Cardiac muscle cell (in vitro differentiated cells and primary cell): ENCODE data around the gene SLC4A4. TPM values are rescaled to one million over a fixed set of nuclear protein-coding genes. Genes with fewer than 3 reads are reported as not detected.

Experiments
- DNase-seq, 2 donors: peaks; one replicate each; pipeline versions ENCODE4 v3.0.0 to v3.0.0-alpha.2; 2010 to 2017; ENCODE audit warnings: low read depth in 1 of 2, low spot score in 1 of 2
- H3K27ac ChIP-seq: fragments of 200-600 bp; sonication (generic); 2 replicates; pipeline ENCODE4 v1.5.1; 2016
- H3K27me3 ChIP-seq: fragments of 200-600 bp; sonication (generic); 2 replicates; pipeline ENCODE4 v1.6.0; 2016; ENCODE audit warnings: control low read depth
- H3K36me3 ChIP-seq: fragments of 200-600 bp; sonication (generic); 2 replicates; pipeline ENCODE4 v1.5.1; 2016; ENCODE audit warnings: control low read depth
- H3K4me1 ChIP-seq: fragments of 200-600 bp; sonication (generic); 2 replicates; pipeline ENCODE4 v1.8.1; 2017; ENCODE audit warnings: low read depth, mild to moderate bottlenecking, mixed run types
- H3K4me3 ChIP-seq: fragments of 200-600 bp; sonication (generic); 2 replicates; pipeline ENCODE4 v1.5.1; 2016; ENCODE audit warnings: mild to moderate bottlenecking
- H3K9me3 ChIP-seq: fragments of 200-600 bp; sonication (generic); 2 replicates; pipeline ENCODE4 v1.5.1; 2017; ENCODE audit warnings: low read depth, mild to moderate bottlenecking, control low read depth
- CTCF ChIP-seq: IDR thresholded peaks from 2 replicates; pipeline ENCODE4 v1.5.1; 2012; ENCODE audit warnings: low read depth, mild to moderate bottlenecking, low read length
- polyA plus RNA-seq: library from polyadenylated mRNA; unstranded; fragments of >200 nt; fragmentation: Nextera tagmentation; extraction: Ambion mirVana; gene quantifications from 2 replicates; pipeline ENCODE4 v1.2.1, GENCODE V29; 2016
- total RNA-seq: library from RNA; depleted of rRNA; stranded (reverse); fragments of >200 nt; gene quantifications from 2 replicates; pipeline ENCODE4 v1.2.3, GENCODE V29; 2016

SLC4A4 gene
- total and polyA plus RNA-seq, 2 experiments from 2014 or later, result 12.7 to 31.5 TPM

- no peaks in the 10 kb centered on the region for H3K9me3 ChIP-seq
- H3K4me3 ChIP-seq, result no peak overlapping the region
- peak in 1 of 2 donors; percentile 33 for DNase-seq
- H3K27ac ChIP-seq, result no peak overlapping the region
- H3K36me3 ChIP-seq, result no peaks in the 10 kb centered on the region
- no peaks in the 10 kb centered on the region for H3K27me3 ChIP-seq
- no peak for TF ChIP-seq CTCF
- H3K4me1 ChIP-seq, result peaks cover 30% of the 10 kb centered on the region
Measured at GRCh38 chr4:71449878-71450277, 111.1 kb downstream of the SLC4A4 start.

DNA sequence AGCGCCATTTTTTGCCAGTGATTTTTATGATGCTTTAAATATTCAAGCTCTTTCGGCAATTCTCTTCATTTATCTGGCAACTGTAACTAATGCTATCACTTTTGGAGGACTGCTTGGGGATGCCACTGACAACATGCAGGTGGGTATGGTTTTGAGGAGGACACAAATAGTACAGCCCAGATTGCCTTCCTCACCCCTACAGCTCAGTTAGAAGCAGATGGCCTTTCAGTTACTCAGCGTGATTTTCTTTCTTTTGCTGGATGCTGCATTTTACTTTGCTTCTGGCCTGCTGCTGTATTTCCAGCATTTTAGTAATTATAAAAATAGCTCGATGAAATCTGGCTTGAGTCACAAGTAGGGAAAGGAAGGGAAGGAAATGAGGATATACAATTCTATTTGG is 114.7 kb downstream of the SLC4A4 start:
- H3K27ac ChIP-seq, result no peak overlapping the region
- H3K4me3 ChIP-seq, result no peak overlapping the region
- no peaks in the 10 kb centered on the region for H3K36me3 ChIP-seq
- no peak for DNase-seq
- H3K27me3 ChIP-seq, result no peaks in the 10 kb centered on the region
- H3K4me1 ChIP-seq, result peaks cover 18% of the 10 kb centered on the region
- TF ChIP-seq CTCF, result no peak
- no peaks in the 10 kb centered on the region for H3K9me3 ChIP-seq

DNA sequence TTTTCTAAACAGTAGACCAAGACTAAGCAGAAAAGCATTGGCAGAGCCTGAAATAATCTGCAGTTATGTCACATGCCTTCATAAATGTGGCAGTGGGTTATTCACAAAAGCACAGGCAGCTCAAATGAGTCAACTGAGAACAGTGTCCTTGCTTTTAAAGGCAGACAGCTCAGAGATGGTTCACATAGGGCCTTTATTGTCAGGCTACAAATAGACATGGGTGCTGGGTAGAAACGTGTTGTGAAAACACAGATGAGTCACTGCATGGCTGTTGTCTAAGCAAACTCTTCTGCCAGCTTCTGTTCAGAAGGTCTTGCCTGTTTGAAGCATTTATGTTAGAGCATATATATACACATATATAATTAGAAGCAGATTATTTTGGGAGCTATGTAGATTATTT is 118.0 kb downstream of the SLC4A4 start:
- DNase-seq, result peak in 1 of 2 donors; percentile 72
- Histone ChIP-seq H3K36me3 (no peaks in the 10 kb centered on the region), H3K27me3 (no peaks in the 10 kb centered on the region), H3K27ac (no peak overlapping the region), H3K9me3 (no peaks in the 10 kb centered on the region), H3K4me1 (no peaks in the 10 kb centered on the region), H3K4me3 (no peak overlapping the region)
- TF ChIP-seq CTCF, result no peak

- no peaks in the 10 kb centered on the region for H3K4me1 ChIP-seq
- H3K36me3 ChIP-seq, result no peaks in the 10 kb centered on the region
- no peaks in the 10 kb centered on the region for H3K27me3 ChIP-seq
- H3K9me3 ChIP-seq, result no peaks in the 10 kb centered on the region
- TF ChIP-seq CTCF, result no peak
- DNase-seq, result no peak
- H3K27ac ChIP-seq, result no peak overlapping the region
- no peak overlapping the region for H3K4me3 ChIP-seq
Measured at GRCh38 chr4:71460371-71460770, 121.6 kb downstream of the SLC4A4 start.

GRCh38 chr4:71461422-71461821 is 122.6 kb downstream of the SLC4A4 start:
- Histone ChIP-seq H3K9me3 (no peaks in the 10 kb centered on the region), H3K27ac (no peak overlapping the region), H3K4me1 (no peaks in the 10 kb centered on the region), H3K36me3 (no peaks in the 10 kb centered on the region), H3K27me3 (no peaks in the 10 kb centered on the region), H3K4me3 (no peak overlapping the region)
- no peak for DNase-seq
- no peak for TF ChIP-seq CTCF

GRCh38 chr4:71466775-71467174 is 128.0 kb downstream of the SLC4A4 start:
- Histone ChIP-seq H3K36me3 (no peaks in the 10 kb centered on the region), H3K4me1 (no peaks in the 10 kb centered on the region), H3K27ac (no peak overlapping the region), H3K4me3 (no peak overlapping the region), H3K27me3 (no peaks in the 10 kb centered on the region), H3K9me3 (no peaks in the 10 kb centered on the region)
- TF ChIP-seq CTCF, result no peak
- DNase-seq, result no peak
